PC-9 (cell line): ENCODE results near the gene DUSP11. TPM values are rescaled to one million over a fixed set of nuclear protein-coding genes. Genes with fewer than 3 reads are reported as not detected.
"Not testable (repeated sequence)": the region's sequence is repeated elsewhere in the genome, so short reads cannot be mapped to it uniquely, and the experiment has no call there.

Source experiments
- BruUV-seq: library from RNA; stranded (reverse); fragments of 400-500 nt; replicated peaks from 2 replicates; lab custom pipeline; 2021; lab: Mats Ljungman, UMichigan
- CTCF ChIA-PET: fragments of 300-600 bp; sonication (Branson Sonifier 250); formaldehyde crosslinking; loops from one replicate; lab custom pipeline; 2022; ENCODE audit warnings: antibody characterized with exemption; lab: Charles Lee
- POLR2A ChIA-PET: fragments of 300-600 bp; sonication (Branson Sonifier 250); formaldehyde crosslinking; loops from one replicate; lab custom pipeline; 2022; ENCODE audit warnings: antibody characterized with exemption; ENCODE audit not compliant: unreplicated experiment; lab: Charles Lee
- DNase-seq, 2 experiments: peaks; one replicate each; pipeline versions ENCODE4 v3.0.0 to v3.0.0-alpha.2; 2015 to 2022; ENCODE audit warnings: mixed read lengths in 1 of 2
- H2AFZ ChIP-seq: fragments of 200-600 bp; sonication (generic); 2 replicates; pipeline ENCODE4 v1.8.1; 2017; ENCODE audit warnings: antibody characterized with exemption
- H3F3A ChIP-seq: fragments of 200-600 bp; sonication (generic); 2 replicates; pipeline ENCODE4 v1.8.1; 2017; ENCODE audit warnings: antibody characterized with exemption, mild to moderate bottlenecking, low read depth; ENCODE audit not compliant: insufficient read depth
- H3K27ac ChIP-seq: fragments of 200-600 bp; sonication (generic); 2 replicates; pipeline ENCODE4 v1.6.1; 2016; ENCODE audit warnings: mixed run types
- H3K27me3 ChIP-seq: fragments of 200-600 bp; sonication (generic); 2 replicates; pipeline ENCODE4 v1.6.1; 2016; ENCODE audit warnings: low read depth, mixed run types; ENCODE audit not compliant: insufficient read depth
- H3K36me3 ChIP-seq: fragments of 200-600 bp; sonication (generic); 2 replicates; pipeline ENCODE4 v1.6.1; 2016; ENCODE audit warnings: low read depth, mixed run types
- H3K4me1 ChIP-seq: fragments of 200-600 bp; sonication (generic); replicated peaks from 2 replicates; pipeline ENCODE4 v1.6.1; 2016; ENCODE audit warnings: mixed run types; ENCODE audit not compliant: insufficient read depth
- H3K4me2 ChIP-seq: fragments of 200-600 bp; sonication (generic); 2 replicates; pipeline ENCODE4 v1.6.1; 2017; ENCODE audit warnings: mixed run types
- H3K4me3 ChIP-seq: fragments of 200-600 bp; sonication (generic); 2 replicates; pipeline ENCODE4 v1.6.1; 2016; ENCODE audit warnings: mixed run types
- H3K79me2 ChIP-seq: fragments of 200-600 bp; sonication (generic); 2 replicates; pipeline ENCODE4 v1.6.1; 2017; ENCODE audit warnings: low read depth, mixed run types
- H3K9me2 ChIP-seq: fragments of 200-600 bp; sonication (generic); 2 replicates; pipeline ENCODE4 v1.8.1; 2017; ENCODE audit warnings: mild to moderate bottlenecking; ENCODE audit not compliant: insufficient read depth
- H3K9me3 ChIP-seq: fragments of 200-600 bp; sonication (generic); 2 replicates; pipeline ENCODE4 v1.8.1; 2016; ENCODE audit warnings: low read depth; ENCODE audit not compliant: insufficient read depth
- H4K20me1 ChIP-seq: fragments of 200-600 bp; sonication (generic); 2 replicates; pipeline ENCODE4 v1.8.1; 2017; ENCODE audit not compliant: insufficient read depth
- CTCF ChIP-seq: fragments of 200-600 bp; sonication (generic); conservative IDR thresholded peaks from 2 replicates; pipeline ENCODE4 v1.6.1; 2017; ENCODE audit warnings: mixed run types, antibody characterized with exemption, mild to moderate bottlenecking, moderate library complexity
- EZH2 ChIP-seq: fragments of 200-600 bp; sonication (generic); IDR thresholded peaks from 2 replicates; pipeline ENCODE4 v1.8.0; 2017; ENCODE audit warnings: antibody characterized with exemption, low read depth
- intact Hi-C: fragments of 100-400 bp; cut with micrococcal nuclease; formaldehyde crosslinking; loops from one replicate; pipeline ENCODE4 v1.10.0; 2022; ENCODE audit not compliant: unreplicated experiment
- total RNA-seq: library from RNA; stranded (reverse); gene quantifications from 2 replicates; pipeline ENCODE4 v1.2.3, GENCODE V29; 2021

The DUSP11 gene
- total RNA-seq, 1 experiment from 2014 or later: 24.1 TPM

GRCh38 chr2:73728711-73729110 is 51.2 kb downstream of the DUSP11 start:
- H3K4me1 ChIP-seq: no peaks in the 10 kb centered on the region
- H2AFZ ChIP-seq: no peak overlapping the region
- no peak for TF ChIP-seq CTCF
- TF ChIP-seq EZH2: no peak
- no peaks in the 10 kb centered on the region for H3K79me2 ChIP-seq
- no peaks in the 10 kb centered on the region for H3K9me3 ChIP-seq
- no peaks in the 10 kb centered on the region for H3K9me2 ChIP-seq
- ChIA-PET POLR2A (no interaction called here), CTCF (no interaction called here)
- H3K27me3 ChIP-seq: no peaks in the 10 kb centered on the region; the same call in 1 of the 2 replicates
- intact Hi-C loops: no loop called here
- H3K4me2 ChIP-seq: no peak overlapping the region
- no peak for DNase-seq
- no peaks in the 10 kb centered on the region for H4K20me1 ChIP-seq
- H3K4me3 ChIP-seq: no peak overlapping the region
- H3K27ac ChIP-seq: no peak overlapping the region
- BruUV-seq: no TSS peak
- H3K36me3 ChIP-seq: peaks cover 13% of the 10 kb centered on the region; the same call in 1 of the 2 replicates
- peaks cover 4% of the 10 kb centered on the region; the same call in 1 of the 2 replicates for H3F3A ChIP-seq

GRCh38 chr2:73728043-73728442 is 51.9 kb downstream of the DUSP11 start:
- H3K9me2 ChIP-seq: no peaks in the 10 kb centered on the region
- H3K27ac ChIP-seq: no peak overlapping the region
- H3K4me1 ChIP-seq: no peaks in the 10 kb centered on the region
- BruUV-seq: no TSS peak
- no peaks in the 10 kb centered on the region for H3K79me2 ChIP-seq
- TF ChIP-seq CTCF (no peak), EZH2 (no peak)
- no peaks in the 10 kb centered on the region for H3K9me3 ChIP-seq
- intact Hi-C loops: no loop called here
- peaks cover 4% of the 10 kb centered on the region; the same call in 1 of the 2 replicates for H3F3A ChIP-seq
- H3K36me3 ChIP-seq: peaks cover 13% of the 10 kb centered on the region; the same call in 1 of the 2 replicates
- ChIA-PET POLR2A (no interaction called here), CTCF (no interaction called here)
- no peak overlapping the region for H3K4me2 ChIP-seq
- no peak overlapping the region for H2AFZ ChIP-seq
- H3K4me3 ChIP-seq: no peak overlapping the region
- H4K20me1 ChIP-seq: no peaks in the 10 kb centered on the region
- H3K27me3 ChIP-seq: no peaks in the 10 kb centered on the region; the same call in 1 of the 2 replicates
- DNase-seq: no peak

- BruUV-seq, H3K4me3 ChIP-seq, H3K27me3 ChIP-seq, H3K27ac ChIP-seq, H3K36me3 ChIP-seq, POLR2A ChIA-PET, H2AFZ ChIP-seq, H3K4me2 ChIP-seq, DNase-seq, H3K9me3 ChIP-seq, H3F3A ChIP-seq, H3K4me1 ChIP-seq, H3K79me2 ChIP-seq, H3K9me2 ChIP-seq, intact Hi-C loops, CTCF ChIA-PET, H4K20me1 ChIP-seq: not testable (repeated sequence)
Observed at GRCh38 chr2:73726657-73727056, 53.2 kb downstream of the DUSP11 start.
